CD4-positive, alpha-beta memory T cell (primary cell): ENCODE data around the gene BFSP2. TPM values are rescaled to one million over a fixed set of nuclear protein-coding genes. Genes with fewer than 3 reads are reported as not detected.

Experiments used
- CTCF ChIA-PET: fragments of 350-600 bp; sonication (Branson Sonifier 250); formaldehyde crosslinking; loops from one replicate; lab custom pipeline; 2021; ENCODE audit warnings: inconsistent platforms; ENCODE audit not compliant: partially characterized antibody; lab: Charles Lee
- POLR2A ChIA-PET: fragments of 350-600 bp; sonication (Branson Sonifier 250); formaldehyde crosslinking; loops from one replicate; lab custom pipeline; 2021; ENCODE audit not compliant: partially characterized antibody; lab: Charles Lee
- DNase-seq, 5 donors: peaks; one replicate each; pipeline versions ENCODE4 v3.0.0 to v3.0.0-alpha.2; 2020 to 2022; ENCODE audit warnings: mixed read lengths in 1 of 5
- H3K27ac ChIP-seq: one replicate; pipeline ENCODE4 v1.7.0; 2013; ENCODE audit warnings: low read depth, low read length
- H3K27me3 ChIP-seq: 2 replicates; pipeline ENCODE4 v1.7.0; 2013; ENCODE audit warnings: mild to moderate bottlenecking, low read length, moderate library complexity; ENCODE audit not compliant: insufficient read depth
- H3K36me3 ChIP-seq: 2 replicates; pipeline ENCODE4 v1.7.0; 2013; ENCODE audit warnings: mild to moderate bottlenecking, low read length, moderate library complexity; ENCODE audit not compliant: insufficient read depth
- H3K4me1 ChIP-seq: 2 replicates; pipeline ENCODE4 v1.7.0; 2013; ENCODE audit warnings: mild to moderate bottlenecking, low read length, moderate library complexity; ENCODE audit not compliant: insufficient read depth
- H3K4me3 ChIP-seq, 2 donors: one replicate each; pipeline ENCODE4 v1.7.0; 2013; ENCODE audit warnings: low read length in 2 of 2, mild to moderate bottlenecking in 1 of 2
- H3K9me3 ChIP-seq, 2 donors: one replicate each; pipeline ENCODE4 v1.7.0; 2013; ENCODE audit warnings: low read length in 2 of 2, control low read depth in 1 of 2; ENCODE audit not compliant: control insufficient read depth in 1 of 2
- H3K27ac Mint-ChIP-seq, 7 donors: one replicate each; pipeline ENCODE4 v1.8.0; 2020 to 2021; ENCODE audit warnings: mixed read lengths in 7 of 7, mild to moderate bottlenecking in 6 of 7, inconsistent platforms in 3 of 7, moderate library complexity in 3 of 7
- H3K27me3 Mint-ChIP-seq, 2 donors: one replicate each; pipeline ENCODE4 v1.8.0; 2020 to 2021; ENCODE audit warnings: mixed read lengths in 2 of 2
- H3K36me3 Mint-ChIP-seq, 2 donors: one replicate each; pipeline ENCODE4 v1.8.0; 2020 to 2021; ENCODE audit warnings: mixed read lengths in 2 of 2, inconsistent platforms in 1 of 2, mild to moderate bottlenecking in 1 of 2
- H3K4me1 Mint-ChIP-seq, 4 donors: one replicate each; pipeline ENCODE4 v1.8.0; 2020 to 2021; ENCODE audit warnings: mixed read lengths in 4 of 4, mild to moderate bottlenecking in 1 of 4
- H3K4me3 Mint-ChIP-seq, 8 donors: one replicate each; pipeline ENCODE4 v1.8.0; 2020 to 2021; ENCODE audit warnings: mixed read lengths in 8 of 8, mild to moderate bottlenecking in 7 of 8, moderate library complexity in 6 of 8, inconsistent platforms in 3 of 8
- H3K9me3 Mint-ChIP-seq, 8 donors: one replicate each; pipeline ENCODE4 v1.8.0; 2020 to 2021; ENCODE audit warnings: mixed read lengths in 8 of 8, mild to moderate bottlenecking in 5 of 8, inconsistent platforms in 3 of 8, moderate library complexity in 1 of 8
- intact Hi-C: fragments of 100-400 bp; cut with micrococcal nuclease; formaldehyde crosslinking; loops from one replicate; pipeline ENCODE4 v1.15.1; 2023
- polyA plus RNA-seq, 2 donors: library from polyadenylated mRNA; unstranded; fragments of 300-500 nt; fragmentation: Illumina TruSeq; gene quantifications; one replicate each; pipeline ENCODE4 v1.2.3, GENCODE V29; 2021
- total RNA-seq, 2 experiments: library from RNA; stranded (reverse); gene quantifications; one replicate each; pipeline ENCODE4 v1.2.3, GENCODE V29; 2021

BFSP2 gene
- total and polyA plus RNA-seq, 4 experiments from 2014 or later: 0.86 to 1.3 TPM; not detected in 2

- peaks cover 41% of the 10 kb centered on the region for H3K4me1 ChIP-seq
- CTCF ChIA-PET: interaction anchor here (0.7 to 7.2 kb wide), 15 partner anchors 9 to 441 kb away, joined by 3 to 123 read pairs (median 4); partner anchors contain the start of gene CDV3
- Mint-ChIP-seq H3K27me3 (no peaks in the 10 kb centered on the region), H3K4me1 (peaks cover 33 to 42% (median 38%) of the 10 kb centered on the region in 4 donors), H3K4me3 (no peak overlapping the region), H3K36me3 (no peaks in the 10 kb centered on the region), H3K9me3 (no peaks in the 10 kb centered on the region), H3K27ac (no peak overlapping the region)
- no peak overlapping the region for H3K4me3 ChIP-seq
- intact Hi-C loops: no loop called here
- no peaks in the 10 kb centered on the region for H3K27me3 ChIP-seq
- POLR2A ChIA-PET: interaction anchor here (0.5 to 7.2 kb wide), 2 partner anchors 11 to 86 kb away, joined by 3 to 89 read pairs; partner anchors contain the start of gene CDV3
- no peaks in the 10 kb centered on the region for H3K36me3 ChIP-seq
- H3K27ac ChIP-seq: no peak overlapping the region
- DNase-seq: no peak
- H3K9me3 ChIP-seq: no peaks in the 10 kb centered on the region
Measured at GRCh38 chr3:133487204-133487603, 87.3 kb downstream of the BFSP2 start.

GRCh38 chr3:133487920-133488540, 88.2 kb downstream of the BFSP2 start:
- Mint-ChIP-seq H3K27ac (peak overlapping the region; percentile 3 to 85 (median 36)), H3K4me3 (peak overlapping the region in 3 of 8 donors; percentile 6 to 53 (median 21)), H3K36me3 (no peaks in the 10 kb centered on the region), H3K27me3 (no peaks in the 10 kb centered on the region), H3K9me3 (no peaks in the 10 kb centered on the region), H3K4me1 (peaks cover 41 to 50% (median 45%) of the 10 kb centered on the region in 4 donors)
- Histone ChIP-seq H3K27ac (no peak overlapping the region), H3K4me1 (peaks cover 49% of the 10 kb centered on the region), H3K4me3 (no peak overlapping the region), H3K36me3 (no peaks in the 10 kb centered on the region), H3K9me3 (no peaks in the 10 kb centered on the region), H3K27me3 (no peaks in the 10 kb centered on the region)
- ChIA-PET POLR2A (interaction anchor here (0.6 to 7.2 kb wide), 6 partner anchors 12 to 91 kb away, joined by 3 to 89 read pairs (median 12); partner anchors contain the start of gene CDV3), CTCF (interaction anchor here (0.6 to 7.2 kb wide), 36 partner anchors 8 to 762 kb away, joined by 3 to 123 read pairs (median 4); partner anchors contain the start of genes CDV3 and TOPBP1)
- intact Hi-C loops: loop anchor here (1.0 kb wide), 5 partner anchors 86 to 439 kb away; partner anchors contain the start of gene SRPRB
- peak; percentile 48 to 61 (median 52) for DNase-seq

DNA sequence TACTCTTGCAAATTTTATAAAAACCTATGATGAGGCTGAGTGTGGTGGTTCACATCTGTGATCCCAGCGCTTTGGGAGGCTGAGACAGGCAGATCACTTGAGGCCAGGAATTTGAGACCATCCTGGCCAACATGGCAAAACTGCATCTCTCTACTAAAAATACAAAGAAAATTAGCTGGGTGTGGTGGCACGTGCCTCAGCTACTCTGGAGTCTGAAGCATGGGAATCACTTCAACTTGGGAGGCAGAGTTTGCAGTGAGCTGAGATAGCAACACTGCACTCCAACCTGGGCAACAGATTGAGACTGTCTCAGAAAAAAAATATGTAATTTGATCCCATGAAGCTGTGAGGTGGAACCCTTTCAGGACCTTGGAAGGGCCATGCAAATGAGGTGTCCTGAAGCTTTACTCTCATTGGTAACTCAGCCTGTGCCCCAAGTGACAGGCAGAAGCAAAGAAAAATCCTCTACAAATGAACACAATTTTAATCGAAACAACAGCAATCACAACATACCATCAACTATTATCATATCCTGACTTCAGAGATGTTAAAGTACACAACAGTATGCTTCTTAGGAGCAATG, 89.0 kb downstream of the BFSP2 start:
- ChIA-PET POLR2A (interaction anchor here (0.6 to 7.2 kb wide), 8 partner anchors 9 to 172 kb away, joined by 3 to 89 read pairs (median 11); partner anchors contain the start of genes CDV3 and TOPBP1), CTCF (interaction anchor here (0.6 to 7.2 kb wide), 35 partner anchors 8 to 763 kb away, joined by 3 to 123 read pairs (median 5); partner anchors contain the start of genes CDV3 and TOPBP1)
- Mint-ChIP-seq H3K27me3 (no peaks in the 10 kb centered on the region), H3K27ac (peak overlapping the region in 6 of 7 donors; percentile 31 to 95 (median 80)), H3K4me1 (peaks cover 42 to 54% (median 49%) of the 10 kb centered on the region in 4 donors), H3K36me3 (no peaks in the 10 kb centered on the region), H3K4me3 (peak overlapping the region in 4 of 8 donors; percentile 29 to 71 (median 32)), H3K9me3 (no peaks in the 10 kb centered on the region)
- H3K4me3 ChIP-seq: no peak overlapping the region
- H3K36me3 ChIP-seq: no peaks in the 10 kb centered on the region
- intact Hi-C loops: loop anchor here (1.0 kb wide), 5 partner anchors 85 to 438 kb away; partner anchors contain the start of gene SRPRB
- no peaks in the 10 kb centered on the region for H3K27me3 ChIP-seq
- peaks cover 55% of the 10 kb centered on the region for H3K4me1 ChIP-seq
- no peaks in the 10 kb centered on the region for H3K9me3 ChIP-seq
- no peak overlapping the region for H3K27ac ChIP-seq
- DNase-seq: no peak

DNA sequence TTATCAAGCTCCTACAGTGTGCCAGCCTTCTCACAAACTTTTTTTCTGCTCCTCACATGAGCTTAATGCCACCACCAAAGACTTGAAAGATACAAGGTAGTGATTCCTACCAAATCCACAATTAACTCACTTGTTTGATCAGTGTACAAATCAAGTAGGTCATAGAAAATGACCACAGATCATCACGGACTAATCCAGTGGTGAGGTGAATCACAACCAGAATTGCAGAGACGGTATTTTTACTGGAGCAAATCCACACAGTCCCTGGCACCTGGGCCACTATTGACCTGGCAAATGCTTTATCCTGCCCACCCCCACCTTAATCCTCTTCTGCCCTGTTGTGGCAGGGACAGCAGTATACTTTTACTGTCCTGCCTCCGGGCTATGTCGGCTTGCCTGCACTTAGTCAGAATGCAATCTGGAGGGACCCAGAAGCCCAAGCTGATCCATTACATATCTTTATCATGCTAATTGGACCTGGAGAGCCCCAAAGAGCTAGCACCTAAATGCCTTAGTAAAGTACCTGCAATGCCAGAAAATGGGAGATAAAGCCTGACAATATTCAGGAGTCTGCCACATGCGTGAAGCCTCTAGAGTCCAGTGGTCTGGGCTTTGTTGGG, 89.7 kb downstream of the BFSP2 start:
- H3K9me3 Mint-ChIP-seq: no peaks in the 10 kb centered on the region
- Histone ChIP-seq H3K4me3 (no peak overlapping the region), H3K27ac (peak overlapping the region; percentile 13)

DNA sequence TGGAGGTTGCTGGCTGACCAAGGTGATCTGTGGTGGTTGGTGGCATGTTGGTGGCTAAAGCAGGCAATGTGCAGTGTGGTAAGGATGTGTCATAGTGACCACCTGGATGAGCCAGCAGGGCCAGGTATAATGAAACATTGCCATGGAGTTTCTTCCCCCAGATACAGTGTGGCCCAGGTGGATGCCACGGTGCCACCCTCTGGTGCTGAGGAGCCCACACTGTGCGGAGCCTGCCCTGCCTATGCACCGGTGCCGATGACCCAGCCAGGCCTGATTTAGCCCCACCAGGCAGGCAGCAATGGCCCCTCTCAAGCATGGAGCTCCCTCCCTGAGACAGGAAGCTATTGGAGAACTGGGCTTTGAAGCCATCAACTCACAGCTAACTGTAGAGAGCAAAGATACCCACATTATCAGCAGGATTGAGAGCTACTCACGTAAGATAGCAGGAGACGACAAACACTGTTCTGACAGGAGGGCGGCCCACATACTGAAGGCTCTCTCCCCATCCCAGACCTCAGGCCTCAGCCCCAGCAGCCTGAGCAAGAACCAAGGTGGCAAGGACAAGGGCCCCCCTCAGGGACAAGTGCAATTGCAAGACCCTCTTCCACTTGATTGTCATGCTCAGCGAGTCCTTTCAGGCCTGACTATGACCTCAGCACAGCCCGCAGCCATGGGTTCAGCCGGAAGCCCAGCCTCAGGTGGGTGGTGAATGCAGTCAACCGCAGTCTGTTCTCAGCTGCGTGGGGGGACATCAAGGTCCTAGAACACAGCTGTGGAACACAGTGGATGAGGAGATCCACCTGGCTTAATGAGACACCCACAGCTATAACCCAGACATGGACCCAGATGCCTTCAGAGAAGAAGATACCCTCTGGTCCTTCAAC, 90.9 kb downstream of the BFSP2 start:
- Mint-ChIP-seq H3K27ac (peak overlapping the region; percentile 69 to 95 (median 93)), H3K4me1 (peaks cover 40 to 54% (median 48%) of the 10 kb centered on the region in 4 donors), H3K27me3 (no peaks in the 10 kb centered on the region), H3K9me3 (no peaks in the 10 kb centered on the region), H3K4me3 (peak overlapping the region; percentile 55 to 81 (median 72)), H3K36me3 (no peaks in the 10 kb centered on the region)
- H3K36me3 ChIP-seq: no peaks in the 10 kb centered on the region
- peak overlapping the region in 1 of 2 donors; percentile 14 for H3K4me3 ChIP-seq
- H3K9me3 ChIP-seq: no peaks in the 10 kb centered on the region
- H3K27me3 ChIP-seq: no peaks in the 10 kb centered on the region
- intact Hi-C loops: no loop called here
- ChIA-PET CTCF (interaction anchor here (0.7 to 7.2 kb wide), 11 partner anchors 10 to 87 kb away, joined by 3 to 123 read pairs (median 10); partner anchors contain the start of gene CDV3), POLR2A (interaction anchor here (1.3 to 7.2 kb wide), 7 partner anchors 10 to 171 kb away, joined by 3 to 89 read pairs (median 12); partner anchors contain the start of genes CDV3 and TOPBP1)
- peak overlapping the region; percentile 44 for H3K27ac ChIP-seq
- peak; percentile 36 to 52 (median 40) for DNase-seq
- peaks cover 55% of the 10 kb centered on the region for H3K4me1 ChIP-seq

More for the DNA sequence above, 89.7 kb downstream of the BFSP2 start:
- H3K27ac Mint-ChIP-seq: peak overlapping the region; percentile 3 to 95 (median 92)
- POLR2A ChIA-PET: interaction anchor here (1.0 to 7.2 kb wide), 7 partner anchors 9 to 172 kb away, joined by 3 to 89 read pairs (median 12); partner anchors contain the start of genes CDV3 and TOPBP1
- H3K4me3 Mint-ChIP-seq: peak overlapping the region in 5 of 8 donors; percentile 2 to 73 (median 64)
- Histone ChIP-seq H3K9me3 (no peaks in the 10 kb centered on the region), H3K4me1 (peaks cover 55% of the 10 kb centered on the region), H3K27me3 (no peaks in the 10 kb centered on the region), H3K36me3 (no peaks in the 10 kb centered on the region)
- H3K4me1 Mint-ChIP-seq: peaks cover 40 to 54% (median 48%) of the 10 kb centered on the region in 4 donors
- H3K27me3 Mint-ChIP-seq: no peaks in the 10 kb centered on the region
- DNase-seq: no peak
- intact Hi-C loops: no loop called here
- CTCF ChIA-PET: interaction anchor here (0.6 to 7.2 kb wide), 27 partner anchors 9 to 763 kb away, joined by 3 to 123 read pairs (median 5); partner anchors contain the start of gene CDV3
- no peaks in the 10 kb centered on the region for H3K36me3 Mint-ChIP-seq
